Neural progenitor cell (in vitro differentiated cells): Measurements from ENCODE around the gene PCDH1.

ENCODE experiments used
- EZH2 ChIP-seq: fragments of 200-600 bp; sonication (generic); IDR thresholded peaks from 2 replicates; pipeline ENCODE4 v1.6.1; 2017; ENCODE audit warnings: antibody characterized with exemption, mild to moderate bottlenecking, moderate library complexity
- EZH2phosphoT487 ChIP-seq: fragments of 200-600 bp; sonication (generic); IDR thresholded peaks from 2 replicates; pipeline ENCODE4 v1.6.1; 2017; ENCODE audit warnings: antibody characterized with exemption
- TF ChIP-seq, protein P1 (sequence below): fragments of 200-600 bp; sonication (generic); IDR thresholded peaks from 2 replicates; pipeline ENCODE4 v1.5.1; 2017; ENCODE audit warnings: antibody characterized with exemption, mild to moderate bottlenecking

DNA sequence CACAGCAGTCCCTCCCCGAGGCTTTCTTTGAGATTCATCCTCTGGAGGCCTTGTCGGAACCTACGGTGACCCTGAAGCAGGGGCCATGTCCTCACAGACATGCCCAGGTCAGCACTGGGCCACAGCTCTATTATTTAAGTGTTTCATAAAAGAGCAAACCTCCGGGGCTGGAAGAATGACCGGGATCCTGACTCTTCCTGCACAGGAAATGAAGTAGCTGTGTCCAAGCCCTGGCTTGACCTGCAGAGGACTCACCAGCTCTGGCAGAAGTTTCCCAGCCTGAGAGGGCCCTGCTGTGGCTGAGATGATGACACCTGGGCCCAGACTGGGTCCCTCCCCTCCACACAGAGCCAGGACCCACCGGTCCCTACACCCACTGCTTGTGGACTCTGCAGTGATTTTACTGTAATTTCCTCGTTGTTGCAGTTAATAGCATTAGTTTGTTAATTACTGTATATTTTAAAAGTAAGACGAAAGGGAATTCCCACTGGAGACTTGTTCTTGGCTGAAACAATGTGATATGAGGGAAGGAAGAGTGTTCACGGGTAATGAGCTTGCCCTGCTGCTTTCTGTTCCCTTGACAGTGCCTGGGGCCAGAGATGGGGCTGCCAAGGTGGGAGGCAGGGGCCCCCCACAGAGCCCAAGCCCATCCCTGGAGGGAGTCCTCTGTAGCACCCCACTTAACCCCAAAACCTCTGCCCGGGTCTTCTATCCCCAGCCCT lies 72.2 kb downstream of the PCDH1 start:
- TF ChIP-seq, protein P1, sequence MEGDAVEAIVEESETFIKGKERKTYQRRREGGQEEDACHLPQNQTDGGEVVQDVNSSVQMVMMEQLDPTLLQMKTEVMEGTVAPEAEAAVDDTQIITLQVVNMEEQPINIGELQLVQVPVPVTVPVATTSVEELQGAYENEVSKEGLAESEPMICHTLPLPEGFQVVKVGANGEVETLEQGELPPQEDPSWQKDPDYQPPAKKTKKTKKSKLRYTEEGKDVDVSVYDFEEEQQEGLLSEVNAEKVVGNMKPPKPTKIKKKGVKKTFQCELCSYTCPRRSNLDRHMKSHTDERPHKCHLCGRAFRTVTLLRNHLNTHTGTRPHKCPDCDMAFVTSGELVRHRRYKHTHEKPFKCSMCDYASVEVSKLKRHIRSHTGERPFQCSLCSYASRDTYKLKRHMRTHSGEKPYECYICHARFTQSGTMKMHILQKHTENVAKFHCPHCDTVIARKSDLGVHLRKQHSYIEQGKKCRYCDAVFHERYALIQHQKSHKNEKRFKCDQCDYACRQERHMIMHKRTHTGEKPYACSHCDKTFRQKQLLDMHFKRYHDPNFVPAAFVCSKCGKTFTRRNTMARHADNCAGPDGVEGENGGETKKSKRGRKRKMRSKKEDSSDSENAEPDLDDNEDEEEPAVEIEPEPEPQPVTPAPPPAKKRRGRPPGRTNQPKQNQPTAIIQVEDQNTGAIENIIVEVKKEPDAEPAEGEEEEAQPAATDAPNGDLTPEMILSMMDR, result no peak
- TF ChIP-seq EZH2 (no peak), EZH2phosphoT487 (no peak)
